HepG2 (cell line): ENCODE data around the gene TRPC1. TPM values are rescaled to one million over a fixed set of nuclear protein-coding genes. Genes with fewer than 3 reads are reported as not detected.

Experiments used
- ELF3 ChIP-seq: IDR thresholded peaks from 2 replicates; pipeline ENCODE4 v1.6.1; 2016; ENCODE audit warnings: missing genetic modification reagents, missing compliant biosample characterization
- GATAD2A ChIP-seq: IDR thresholded peaks from 2 replicates; pipeline ENCODE4 v1.6.1; 2016
- HCFC1 ChIP-seq: fragments of 150-350 bp; IDR thresholded peaks from 2 replicates; pipeline ENCODE4 v1.6.1; 2014; ENCODE audit warnings: low read depth, low read length
- IRX3 ChIP-seq: sonication (generic); formaldehyde crosslinking; IDR thresholded peaks from 2 replicates; pipeline ENCODE4 v1.8.1; 2023; ENCODE audit warnings: mild to moderate bottlenecking, low read depth, missing genetic modification reagents, borderline replicate concordance
- KDM2A ChIP-seq: sonication (generic); formaldehyde crosslinking; IDR thresholded peaks from 2 replicates; pipeline ENCODE4 v1.4.0; 2020; ENCODE audit warnings: low read depth, missing genetic modification reagents, borderline replicate concordance
- MAZ ChIP-seq, 2 experiments: sonication (generic) in 1 of 2; formaldehyde crosslinking in 1 of 2; IDR thresholded peaks; 2 replicates each; pipeline versions ENCODE4 v1.5.0 to v1.6.1; 2012 to 2020; ENCODE audit warnings: low read depth in 2 of 2, mild to moderate bottlenecking in 2 of 2, borderline replicate concordance in 1 of 2, improper control_type of control experiment in 1 of 2, low read length in 1 of 2, missing genetic modification reagents in 1 of 2, moderate library complexity in 1 of 2
- NR3C1 ChIP-seq: sonication (generic); formaldehyde crosslinking; IDR thresholded peaks from 2 replicates; pipeline ENCODE4 v1.4.0; 2020; ENCODE audit warnings: missing genetic modification reagents
- RAD21 ChIP-seq: fragments of 450-650 bp; formaldehyde crosslinking; IDR thresholded peaks from 2 replicates; pipeline ENCODE4 v1.5.0; 2020; ENCODE audit warnings: mild to moderate bottlenecking
- RFXANK ChIP-seq: IDR thresholded peaks from 2 replicates; pipeline ENCODE4 v1.6.1; 2016
- RXRA ChIP-seq: sonication (generic); formaldehyde crosslinking; IDR thresholded peaks from 2 replicates; pipeline ENCODE4 v1.5.1; 2020; ENCODE audit warnings: missing genetic modification reagents
- SP2 ChIP-seq: sonication (generic); formaldehyde crosslinking; IDR thresholded peaks from 2 replicates; pipeline ENCODE4 v1.5.1; 2020; ENCODE audit warnings: mild to moderate bottlenecking, missing genetic modification reagents
- TSC22D2 ChIP-seq: sonication (generic); formaldehyde crosslinking; IDR thresholded peaks from 2 replicates; pipeline ENCODE4 v1.5.1; 2020; ENCODE audit warnings: missing genetic modification reagents, mild to moderate bottlenecking, borderline replicate concordance
- ZBTB7A ChIP-seq: sonication (generic); formaldehyde crosslinking; IDR thresholded peaks from 2 replicates; pipeline ENCODE4 v1.8.0; 2022; ENCODE audit warnings: mild to moderate bottlenecking, missing genetic modification reagents
- ZNF180 ChIP-seq: sonication (generic); formaldehyde crosslinking; IDR thresholded peaks from 2 replicates; pipeline ENCODE4 v1.4.0; 2020; ENCODE audit warnings: low read depth, missing genetic modification reagents, borderline replicate concordance
- ZNF530 ChIP-seq: sonication (generic); formaldehyde crosslinking; IDR thresholded peaks from 2 replicates; pipeline ENCODE4 v1.5.0; 2020; ENCODE audit warnings: low read depth, mild to moderate bottlenecking, missing genetic modification reagents
- ZNF552 ChIP-seq: sonication (generic); formaldehyde crosslinking; IDR thresholded peaks from 2 replicates; pipeline ENCODE4 v1.9.0; 2022; ENCODE audit warnings: missing genetic modification reagents, mild to moderate bottlenecking, borderline replicate concordance
- ZNF557 ChIP-seq: sonication (generic); formaldehyde crosslinking; IDR thresholded peaks from 2 replicates; pipeline ENCODE4 v1.4.0; 2020; ENCODE audit warnings: missing genetic modification reagents
- ZNF879 ChIP-seq: sonication (generic); formaldehyde crosslinking; IDR thresholded peaks from 2 replicates; pipeline ENCODE4 v1.8.1; 2023; ENCODE audit warnings: missing genetic modification reagents
- ZSCAN20 ChIP-seq: sonication (generic); formaldehyde crosslinking; IDR thresholded peaks from 2 replicates; pipeline ENCODE4 v1.4.0; 2020; ENCODE audit warnings: missing genetic modification reagents, mild to moderate bottlenecking, borderline replicate concordance
- polyA plus RNA-seq, 8 experiments: library from polyadenylated mRNA; depleted of rRNA in 3 of 8; stranded (reverse) in 7 of 8; unstranded in 1 of 8; fragments of >200 nt; fragmentation: Illumina TruSeq in 4 of 8; extraction: Trizol in 4 of 8; gene quantifications; 2 replicates each; pipeline versions ENCODE4 v1.2.1 to v1.2.3, GENCODE V29; 2011 to 2016; ENCODE audit warnings: low read depth in 4 of 8, missing spikeins in 1 of 8, mixed read lengths in 1 of 8; ENCODE audit not compliant: insufficient read depth in 1 of 8
- total RNA-seq, 5 experiments: library from RNA; depleted of rRNA; stranded (reverse); fragments of >200 nt; fragmentation: Illumina TruSeq; extraction: Trizol; gene quantifications; 2 replicates each; pipeline ENCODE4 v1.2.3, GENCODE V29; 2016; ENCODE audit warnings: low read depth in 1 of 5
- TF ChIP-seq, protein P1 (sequence below): sonication (generic); formaldehyde crosslinking; IDR thresholded peaks from 2 replicates; pipeline ENCODE4 v1.5.1; 2020; ENCODE audit warnings: mild to moderate bottlenecking, missing genetic modification reagents
- TF ChIP-seq, protein P2 (sequence below): sonication (generic); formaldehyde crosslinking; conservative IDR thresholded peaks from 2 replicates; pipeline ENCODE4 v1.8.0; 2022; ENCODE audit warnings: missing genetic modification reagents
- TF ChIP-seq, protein P3 (sequence below): sonication (generic); formaldehyde crosslinking; IDR thresholded peaks from 2 replicates; pipeline ENCODE4 v1.5.0; 2020; ENCODE audit warnings: missing genetic modification reagents, mild to moderate bottlenecking, borderline replicate concordance
- TF ChIP-seq, protein P4 (sequence below): sonication (generic); formaldehyde crosslinking; IDR thresholded peaks from 2 replicates; pipeline ENCODE4 v1.5.1; 2020; ENCODE audit warnings: mild to moderate bottlenecking, missing genetic modification reagents, moderate library complexity

The TRPC1 gene
- total and polyA plus RNA-seq, 2 of the 13 experiments (the other 11 are each of a cell fraction or from before 2014, with no cell fraction given), result 10.8 to 13.1 TPM

DNA sequence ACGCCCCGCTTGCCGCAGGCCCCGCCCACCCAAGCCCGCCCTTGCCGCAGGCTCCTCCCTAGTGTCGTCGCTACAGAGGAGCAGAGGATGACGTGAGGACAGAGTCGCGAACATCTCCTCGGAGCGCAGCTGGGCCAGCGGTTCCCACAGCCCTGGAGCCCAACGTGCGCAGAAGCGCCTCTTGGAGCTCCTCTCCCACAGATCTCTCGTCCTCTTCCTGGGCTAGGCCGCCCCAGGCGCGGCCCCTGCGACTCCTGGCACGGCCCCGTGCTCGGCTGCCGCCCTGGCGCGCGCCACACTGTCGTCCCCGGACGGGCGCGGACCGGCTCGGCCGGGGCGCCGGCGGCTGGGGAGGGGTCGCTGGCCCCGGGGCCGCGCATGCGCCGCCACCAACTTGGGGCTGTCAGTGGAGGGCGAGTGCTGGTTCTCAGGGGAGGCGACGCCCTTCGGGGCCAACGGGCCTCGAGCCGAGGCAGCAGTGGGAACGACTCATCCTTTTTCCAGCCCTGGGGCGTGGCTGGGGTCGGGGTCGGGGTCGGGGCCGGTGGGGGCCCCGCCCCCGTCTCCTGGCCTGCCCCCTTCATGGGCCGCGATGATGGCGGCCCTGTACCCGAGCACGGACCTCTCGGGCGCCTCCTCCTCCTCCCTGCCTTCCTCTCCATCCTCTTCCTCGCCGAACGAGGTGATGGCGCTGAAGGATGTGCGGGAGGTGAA is at the start of gene TRPC1 (continued):
- TF ChIP-seq, protein P1, sequence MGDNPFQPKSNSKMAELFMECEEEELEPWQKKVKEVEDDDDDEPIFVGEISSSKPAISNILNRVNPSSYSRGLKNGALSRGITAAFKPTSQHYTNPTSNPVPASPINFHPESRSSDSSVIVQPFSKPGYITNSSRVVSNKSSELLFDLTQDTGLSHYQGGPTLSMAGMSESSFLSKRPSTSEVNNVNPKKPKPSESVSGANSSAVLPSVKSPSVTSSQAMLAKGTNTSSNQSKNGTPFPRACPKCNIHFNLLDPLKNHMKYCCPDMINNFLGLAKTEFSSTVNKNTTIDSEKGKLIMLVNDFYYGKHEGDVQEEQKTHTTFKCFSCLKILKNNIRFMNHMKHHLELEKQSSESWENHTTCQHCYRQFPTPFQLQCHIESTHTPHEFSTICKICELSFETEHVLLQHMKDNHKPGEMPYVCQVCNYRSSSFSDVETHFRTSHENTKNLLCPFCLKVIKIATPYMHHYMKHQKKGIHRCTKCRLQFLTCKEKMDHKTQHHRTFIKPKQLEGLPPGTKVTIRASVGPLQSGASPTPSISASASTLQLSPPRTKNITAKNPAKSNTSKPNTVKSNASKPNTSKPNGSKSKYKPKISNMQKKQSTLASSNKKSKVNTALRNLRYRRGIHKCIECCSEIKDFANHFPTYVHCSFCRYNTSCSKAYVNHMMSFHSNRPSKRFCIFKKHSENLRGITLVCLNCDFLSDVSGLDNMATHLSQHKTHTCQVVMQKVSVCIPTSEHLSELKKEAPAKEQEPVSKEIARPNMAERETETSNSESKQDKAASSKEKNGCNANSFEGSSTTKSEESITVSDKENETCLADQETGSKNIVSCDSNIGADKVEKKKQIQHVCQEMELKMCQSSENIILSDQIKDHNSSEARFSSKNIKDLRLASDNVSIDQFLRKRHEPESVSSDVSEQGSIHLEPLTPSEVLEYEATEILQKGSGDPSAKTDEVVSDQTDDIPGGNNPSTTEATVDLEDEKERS (CRISPR knock-in tag), result no peak
- TF ChIP-seq IRX3 (CRISPR knock-in tag) (no peak), TSC22D2 (CRISPR knock-in tag) (no peak), MAZ (IDR thresholded peaks at IDR 0.05; ENCODE audit: borderline replicate concordance, low read depth, low read length) (no peak), MAZ (CRISPR knock-in tag; IDR thresholded peaks at IDR 0.05; ENCODE audit: low read depth) (0 out of 2 replicates have a peak, but pooled peaks have one; percentile 30), ZNF552 (CRISPR knock-in tag) (no peak), SP2 (CRISPR knock-in tag) (no peak), RXRA (CRISPR knock-in tag) (no peak; the same call in 1 of the 2 replicates), GATAD2A (no peak), KDM2A (CRISPR knock-in tag) (peak; percentile 30), RAD21 (CRISPR knock-in tag) (no peak; the same call in 1 of the 2 replicates), ZNF180 (CRISPR knock-in tag) (no peak), RFXANK (CRISPR knock-in tag) (no peak), ELF3 (no peak; the same call in 1 of the 2 replicates), ZSCAN20 (no peak), ZNF557 (CRISPR knock-in tag) (no peak), NR3C1 (CRISPR knock-in tag) (no peak), HCFC1 (no peak), ZBTB7A (CRISPR knock-in tag) (0 out of 2 replicates have a peak, but pooled peaks have one; percentile 10), ZNF879 (CRISPR knock-in tag) (no peak), ZNF530 (CRISPR knock-in tag) (no peak)
- TF ChIP-seq, protein P2, sequence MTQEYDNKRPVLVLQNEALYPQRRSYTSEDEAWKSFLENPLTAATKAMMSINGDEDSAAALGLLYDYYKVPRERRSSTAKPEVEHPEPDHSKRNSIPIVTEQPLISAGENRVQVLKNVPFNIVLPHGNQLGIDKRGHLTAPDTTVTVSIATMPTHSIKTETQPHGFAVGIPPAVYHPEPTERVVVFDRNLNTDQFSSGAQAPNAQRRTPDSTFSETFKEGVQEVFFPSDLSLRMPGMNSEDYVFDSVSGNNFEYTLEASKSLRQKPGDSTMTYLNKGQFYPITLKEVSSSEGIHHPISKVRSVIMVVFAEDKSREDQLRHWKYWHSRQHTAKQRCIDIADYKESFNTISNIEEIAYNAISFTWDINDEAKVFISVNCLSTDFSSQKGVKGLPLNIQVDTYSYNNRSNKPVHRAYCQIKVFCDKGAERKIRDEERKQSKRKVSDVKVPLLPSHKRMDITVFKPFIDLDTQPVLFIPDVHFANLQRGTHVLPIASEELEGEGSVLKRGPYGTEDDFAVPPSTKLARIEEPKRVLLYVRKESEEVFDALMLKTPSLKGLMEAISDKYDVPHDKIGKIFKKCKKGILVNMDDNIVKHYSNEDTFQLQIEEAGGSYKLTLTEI (CRISPR knock-in tag), result no peak
- TF ChIP-seq, protein P3, sequence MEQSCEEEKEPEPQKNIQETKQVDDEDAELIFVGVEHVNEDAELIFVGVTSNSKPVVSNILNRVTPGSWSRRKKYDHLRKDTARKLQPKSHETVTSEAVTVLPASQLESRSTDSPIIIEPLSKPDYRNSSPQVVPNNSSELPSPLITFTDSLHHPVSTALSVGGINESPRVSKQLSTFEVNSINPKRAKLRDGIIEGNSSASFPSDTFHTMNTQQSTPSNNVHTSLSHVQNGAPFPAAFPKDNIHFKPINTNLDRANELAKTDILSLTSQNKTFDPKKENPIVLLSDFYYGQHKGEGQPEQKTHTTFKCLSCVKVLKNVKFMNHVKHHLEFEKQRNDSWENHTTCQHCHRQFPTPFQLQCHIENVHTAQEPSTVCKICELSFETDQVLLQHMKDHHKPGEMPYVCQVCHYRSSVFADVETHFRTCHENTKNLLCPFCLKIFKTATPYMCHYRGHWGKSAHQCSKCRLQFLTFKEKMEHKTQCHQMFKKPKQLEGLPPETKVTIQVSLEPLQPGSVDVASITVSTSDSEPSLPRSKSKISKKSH (CRISPR knock-in tag), result no peak
- TF ChIP-seq, protein P4, sequence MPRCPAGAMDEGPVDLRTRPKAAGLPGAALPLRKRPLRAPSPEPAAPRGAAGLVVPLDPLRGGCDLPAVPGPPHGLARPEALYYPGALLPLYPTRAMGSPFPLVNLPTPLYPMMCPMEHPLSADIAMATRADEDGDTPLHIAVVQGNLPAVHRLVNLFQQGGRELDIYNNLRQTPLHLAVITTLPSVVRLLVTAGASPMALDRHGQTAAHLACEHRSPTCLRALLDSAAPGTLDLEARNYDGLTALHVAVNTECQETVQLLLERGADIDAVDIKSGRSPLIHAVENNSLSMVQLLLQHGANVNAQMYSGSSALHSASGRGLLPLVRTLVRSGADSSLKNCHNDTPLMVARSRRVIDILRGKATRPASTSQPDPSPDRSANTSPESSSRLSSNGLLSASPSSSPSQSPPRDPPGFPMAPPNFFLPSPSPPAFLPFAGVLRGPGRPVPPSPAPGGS, result peak; percentile 52
